NCI-H748 treated with DMSO at 0.1 percent for 48 hours (cell line): ENCODE measurements around the gene TEKT2.

Experiments
- DNase-seq: peaks from one replicate; lab custom pipeline; 2025; lab: John Stamatoyannopoulos, UW

Gene TEKT2

GRCh38 chr1:36128905-36129206 lies 45.0 kb downstream of the TEKT2 start:
- DNase-seq, result no peak

DNA sequence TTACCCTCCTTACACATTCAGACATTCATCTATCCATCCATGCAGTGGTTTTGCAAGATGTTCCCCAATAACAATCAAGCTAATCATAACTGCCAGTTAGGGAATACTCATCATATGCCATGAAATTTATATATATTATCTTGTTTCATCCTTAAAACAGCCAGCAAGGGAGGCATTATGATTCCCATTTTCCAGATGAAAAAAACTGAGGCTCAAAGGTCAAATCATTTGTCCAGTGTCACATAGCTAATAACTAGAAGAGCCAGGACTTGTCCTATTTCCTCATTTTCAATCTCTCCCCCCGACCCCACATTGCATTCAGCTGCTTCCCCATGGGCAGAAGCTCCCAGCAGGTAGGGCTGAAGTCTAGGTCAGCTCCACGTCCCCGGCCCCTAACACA lies 48.1 kb downstream of the TEKT2 start:
- no peak for DNase-seq

DNA sequence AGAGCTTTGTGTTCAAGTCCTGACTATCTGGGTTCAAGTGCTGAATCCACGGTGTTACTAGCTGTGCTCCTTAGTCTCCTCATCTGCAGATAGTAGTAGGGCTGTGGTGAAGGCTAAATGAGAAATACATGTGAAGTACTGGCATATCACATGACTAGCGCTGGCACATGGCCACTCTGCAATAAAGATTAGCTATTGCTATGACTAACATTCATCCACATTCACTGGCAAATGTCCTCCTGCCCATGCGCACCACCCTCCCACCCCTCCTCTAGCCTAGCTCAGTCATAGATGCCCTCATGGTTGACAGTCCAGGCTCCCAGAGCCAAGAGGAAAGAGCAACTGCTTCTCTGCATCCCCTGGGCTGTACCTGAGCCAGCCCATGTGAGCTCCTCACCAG lies 49.6 kb downstream of the TEKT2 start:
- DNase-seq, result no peak

DNA sequence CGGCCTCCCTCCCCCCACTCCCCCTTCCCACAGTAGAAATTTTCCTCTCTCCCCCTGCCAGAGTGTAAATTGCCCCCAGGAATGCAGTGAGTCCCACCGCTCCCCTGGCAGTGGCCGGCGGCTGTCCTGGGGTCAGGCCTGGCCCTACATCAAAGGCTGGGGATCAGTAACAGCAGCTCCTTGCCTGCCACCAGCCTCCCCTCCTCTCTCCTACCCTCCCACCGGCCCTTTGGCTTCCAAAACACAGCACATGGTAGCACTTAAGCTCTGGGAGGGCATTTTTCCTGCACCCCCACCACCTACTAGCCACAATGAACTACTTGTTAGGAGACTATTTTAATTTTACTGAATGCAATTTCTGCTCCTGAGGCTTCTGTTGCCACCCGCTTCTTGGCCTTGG lies 50.1 kb downstream of the TEKT2 start:
- no peak for DNase-seq

GRCh38 chr1:36134505-36135329 lies 50.8 kb downstream of the TEKT2 start:
- DNase-seq, result peak; percentile 5

DNA sequence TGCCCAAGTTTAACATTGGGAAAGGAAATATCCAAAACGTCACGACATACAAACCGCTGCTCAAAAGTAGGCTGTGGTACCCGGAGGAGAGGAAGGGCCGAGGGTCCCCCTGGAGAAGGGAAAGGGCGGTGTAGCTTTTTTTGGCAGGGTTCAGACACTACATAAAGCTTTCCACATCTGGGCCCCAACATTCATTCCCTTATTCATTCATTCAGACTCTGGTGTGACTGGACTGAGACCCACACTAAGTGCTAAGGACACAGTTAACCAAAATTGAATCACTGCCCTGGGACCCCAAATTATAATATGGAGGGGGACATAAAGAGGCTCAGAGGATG lies 51.4 kb downstream of the TEKT2 start:
- DNase-seq, result no peak

DNA sequence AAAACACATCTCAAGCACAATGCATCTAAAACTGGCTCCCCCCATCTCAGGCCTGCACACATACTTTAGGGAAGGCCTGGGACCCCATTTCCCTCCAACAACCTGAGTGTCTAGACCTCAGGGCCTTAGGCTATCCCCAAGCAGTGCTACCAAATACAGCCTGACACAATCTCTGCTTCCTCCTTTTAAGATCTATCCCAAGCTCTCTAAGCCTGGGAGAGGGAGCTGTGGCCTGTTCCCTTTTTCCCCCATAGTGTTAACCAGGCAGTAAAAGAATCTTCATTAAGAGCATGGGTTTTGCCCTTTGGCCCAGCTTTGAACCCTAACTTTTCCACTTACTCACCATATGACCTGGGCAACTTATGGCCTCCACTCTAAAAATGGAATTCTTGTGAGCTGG lies 51.9 kb downstream of the TEKT2 start:
- no peak for DNase-seq

DNA sequence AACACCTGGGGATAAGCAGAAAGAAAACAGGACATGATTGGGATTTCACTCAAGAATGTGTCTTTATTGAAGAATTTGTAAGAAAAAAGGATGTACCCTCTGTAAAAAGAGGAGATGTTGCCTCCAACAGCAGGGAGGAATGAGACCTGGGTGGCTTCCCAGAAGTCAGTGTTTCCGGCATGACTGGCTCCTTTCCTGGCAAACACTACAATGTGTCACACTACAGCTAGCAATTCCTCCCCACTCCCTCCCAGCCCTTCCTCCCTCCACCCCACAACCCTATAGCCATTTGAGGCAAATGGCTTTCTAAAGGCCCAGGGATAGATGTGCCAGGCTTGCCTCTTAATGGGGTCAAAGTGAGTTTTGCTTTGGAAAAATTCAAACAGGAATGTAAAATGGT lies 52.6 kb downstream of the TEKT2 start:
- DNase-seq, result no peak

DNA sequence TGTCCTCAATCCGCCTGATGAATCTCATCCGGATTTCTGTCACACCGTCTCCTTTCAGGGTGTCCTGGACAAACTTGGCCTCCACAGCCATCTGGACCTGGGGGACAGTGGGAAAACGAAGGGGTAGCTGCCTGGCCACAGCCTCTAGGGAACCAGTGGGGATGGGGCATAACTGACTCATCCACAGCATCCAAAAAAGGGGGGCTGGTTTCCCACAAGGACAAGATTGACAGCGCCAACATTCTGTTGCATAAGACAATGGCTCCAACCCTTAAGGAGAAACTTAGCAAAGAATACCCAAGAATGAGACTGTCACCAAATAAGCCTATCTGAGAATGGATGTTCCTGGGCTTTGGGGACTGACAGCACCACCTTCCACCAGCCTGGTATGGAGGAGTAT lies 53.3 kb downstream of the TEKT2 start:
- DNase-seq, result no peak

- DNase-seq, result no peak
Measured at GRCh38 chr1:36137776-36138175, 53.9 kb downstream of the TEKT2 start.
